PFSK-1 (cell line): ENCODE data around the gene TIA1.

ENCODE experiments used
- FOXP2 ChIP-seq: optimal IDR thresholded peaks from 2 replicates; pipeline ENCODE3; 2011; ENCODE audit warnings: borderline replicate concordance, control low read depth, inconsistent platforms; ENCODE audit not compliant: insufficient read depth; ENCODE audit errors: extremely low read length, extremely low read depth
- POLR2AphosphoS5 ChIP-seq: IDR thresholded peaks from 2 replicates; pipeline ENCODE4 v1.6.1; 2012; ENCODE audit warnings: low read depth, mild to moderate bottlenecking, control low read depth, low read length, moderate library complexity
- SIN3A ChIP-seq: IDR thresholded peaks from 2 replicates; pipeline ENCODE4 v1.6.1; 2012; ENCODE audit warnings: mild to moderate bottlenecking, low read length, moderate library complexity, borderline replicate concordance; ENCODE audit not compliant: insufficient read depth
- TAF1 ChIP-seq: IDR thresholded peaks from 2 replicates; pipeline ENCODE4 v1.6.1; 2012; ENCODE audit warnings: low read length, control low read depth, borderline replicate concordance; ENCODE audit not compliant: insufficient read depth
- TF ChIP-seq, protein P1 (sequence below), 2 experiments: IDR thresholded peaks; 2 replicates each; pipeline versions ENCODE4 v1.6.1 to v1.8.0; 2011 to 2012; ENCODE audit warnings: low read depth in 2 of 2, low read length in 2 of 2, control low read depth in 1 of 2, inconsistent platforms in 1 of 2, mild to moderate bottlenecking in 1 of 2, moderate library complexity in 1 of 2; ENCODE audit not compliant: insufficient read depth in 1 of 2

DNA sequence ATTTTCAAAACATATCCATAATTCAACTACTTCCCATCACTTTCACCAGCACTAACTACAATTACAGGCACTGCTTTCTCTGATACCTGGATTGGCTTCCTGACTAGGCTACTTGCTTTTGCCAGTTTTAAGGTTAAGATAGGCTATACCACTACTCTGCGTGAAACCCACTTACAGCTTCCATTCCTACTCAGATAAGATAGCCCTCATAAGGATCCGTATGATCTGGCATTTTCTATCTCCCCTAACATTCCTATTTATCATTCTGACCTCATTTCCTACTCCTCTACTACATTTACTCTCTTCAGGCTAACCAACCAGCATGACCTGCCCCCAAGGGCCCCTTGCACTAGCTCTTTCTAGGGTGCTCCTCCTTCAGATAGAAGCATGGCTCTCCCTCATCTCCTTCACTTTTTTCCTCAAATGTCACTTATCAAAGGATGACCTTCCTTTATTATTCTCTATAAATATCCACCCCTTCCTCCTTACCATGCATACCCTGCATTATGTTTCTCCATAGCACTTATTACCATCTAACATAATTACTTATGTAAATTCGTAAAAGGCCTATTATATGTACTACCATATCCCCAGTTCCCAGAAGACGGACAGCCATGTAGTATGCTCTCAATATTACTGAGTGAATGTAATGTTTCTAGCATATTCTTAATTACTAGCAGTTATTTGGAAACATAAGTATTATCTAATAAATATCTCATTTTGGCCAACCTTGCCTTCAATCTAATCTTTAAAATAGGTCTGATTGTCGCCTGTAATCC is 4.4 kb downstream of the TIA1 start:
- TF ChIP-seq POLR2AphosphoS5 (no peak), TAF1 (no peak), SIN3A (no peak), FOXP2 (no peak)
- TF ChIP-seq, protein P1, sequence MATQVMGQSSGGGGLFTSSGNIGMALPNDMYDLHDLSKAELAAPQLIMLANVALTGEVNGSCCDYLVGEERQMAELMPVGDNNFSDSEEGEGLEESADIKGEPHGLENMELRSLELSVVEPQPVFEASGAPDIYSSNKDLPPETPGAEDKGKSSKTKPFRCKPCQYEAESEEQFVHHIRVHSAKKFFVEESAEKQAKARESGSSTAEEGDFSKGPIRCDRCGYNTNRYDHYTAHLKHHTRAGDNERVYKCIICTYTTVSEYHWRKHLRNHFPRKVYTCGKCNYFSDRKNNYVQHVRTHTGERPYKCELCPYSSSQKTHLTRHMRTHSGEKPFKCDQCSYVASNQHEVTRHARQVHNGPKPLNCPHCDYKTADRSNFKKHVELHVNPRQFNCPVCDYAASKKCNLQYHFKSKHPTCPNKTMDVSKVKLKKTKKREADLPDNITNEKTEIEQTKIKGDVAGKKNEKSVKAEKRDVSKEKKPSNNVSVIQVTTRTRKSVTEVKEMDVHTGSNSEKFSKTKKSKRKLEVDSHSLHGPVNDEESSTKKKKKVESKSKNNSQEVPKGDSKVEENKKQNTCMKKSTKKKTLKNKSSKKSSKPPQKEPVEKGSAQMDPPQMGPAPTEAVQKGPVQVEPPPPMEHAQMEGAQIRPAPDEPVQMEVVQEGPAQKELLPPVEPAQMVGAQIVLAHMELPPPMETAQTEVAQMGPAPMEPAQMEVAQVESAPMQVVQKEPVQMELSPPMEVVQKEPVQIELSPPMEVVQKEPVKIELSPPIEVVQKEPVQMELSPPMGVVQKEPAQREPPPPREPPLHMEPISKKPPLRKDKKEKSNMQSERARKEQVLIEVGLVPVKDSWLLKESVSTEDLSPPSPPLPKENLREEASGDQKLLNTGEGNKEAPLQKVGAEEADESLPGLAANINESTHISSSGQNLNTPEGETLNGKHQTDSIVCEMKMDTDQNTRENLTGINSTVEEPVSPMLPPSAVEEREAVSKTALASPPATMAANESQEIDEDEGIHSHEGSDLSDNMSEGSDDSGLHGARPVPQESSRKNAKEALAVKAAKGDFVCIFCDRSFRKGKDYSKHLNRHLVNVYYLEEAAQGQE (IDR thresholded peaks at IDR 0.05; ENCODE audit: insufficient read depth in 1 of 2, low read depth in 2 of 2, low read length in 2 of 2) = no peak
